HepG2 (cell line): Measurements from ENCODE around the gene CRADD. TPM values are rescaled to one million over a fixed set of nuclear protein-coding genes. Genes with fewer than 3 reads are reported as not detected.

ENCODE experiments used
- ATAC-seq: fragments of 200-7000 bp; cut with Tn5 transposase; 3 replicates; pipeline ENCODE4 v1.9.1; 2020; ENCODE audit warnings: mild to moderate bottlenecking, moderate library complexity
- BruUV-seq: library from RNA; stranded (reverse); fragments of 400-500 nt; replicated peaks from 2 replicates; lab custom pipeline; 2021; lab: Mats Ljungman, UMichigan
- CTCF ChIA-PET: fragments of 300-600 bp; formaldehyde crosslinking; extraction: SDS; loops from one replicate; lab custom pipeline; 2021; ENCODE audit warnings: low total read pairs, inconsistent platforms, low intra/inter-chr PET ratio; lab: Yijun Ruan, JAX
- POLR2A ChIA-PET: fragments of 350-600 bp; sonication (Branson Sonifier 250); formaldehyde crosslinking; loops from one replicate; lab custom pipeline; 2020; ENCODE audit warnings: antibody characterized with exemption, inconsistent platforms; lab: Yijun Ruan, JAX
- DNase-seq: peaks from one replicate; pipeline ENCODE4 v3.0.0-alpha.2; 2015; ENCODE audit warnings: low spot score
- FAIRE-seq: peaks from 3 replicates; lab custom pipeline; 2011; peaks lifted over from hg19 to GRCh38; lab: Jason Lieb, UNC
- H2AFZ ChIP-seq: one replicate; pipeline ENCODE4 v1.6.1; 2011; ENCODE audit warnings: low read length, inconsistent platforms
- H3K27ac ChIP-seq: fragments of 300-600 bp; 3 replicates; pipeline ENCODE4 v1.8.0; 2011; ENCODE audit warnings: mixed run types, mild to moderate bottlenecking, mixed read lengths, low read length, inconsistent platforms; ENCODE audit not compliant: insufficient read depth; ENCODE audit errors: extremely low read length
- H3K27me3 ChIP-seq, 2 experiments: fragments of 200-600 bp in 1 of 2; 2 replicates in 1 of 2; 3 replicates in 1 of 2; pipeline versions ENCODE4 v1.6.0 to v1.8.0; 2011; ENCODE audit warnings: low read length in 2 of 2, mild to moderate bottlenecking in 2 of 2, moderate library complexity in 2 of 2, inconsistent platforms in 1 of 2; ENCODE audit not compliant: insufficient read depth in 2 of 2, control insufficient read depth in 1 of 2
- H3K36me3 ChIP-seq, 2 experiments: fragments of 200-600 bp in 1 of 2; replicated peaks in 1 of 2; 2 replicates in 1 of 2; 3 replicates in 1 of 2; pipeline versions ENCODE4 v1.5.1 to v1.8.0; 2011; ENCODE audit warnings: low read length in 2 of 2, inconsistent platforms in 1 of 2; ENCODE audit not compliant: insufficient read depth in 2 of 2, control insufficient read depth in 1 of 2
- H3K4me1 ChIP-seq: 2 replicates; pipeline ENCODE4 v1.5.1; 2012; ENCODE audit warnings: low read length, inconsistent platforms; ENCODE audit not compliant: insufficient read depth
- H3K4me2 ChIP-seq: 2 replicates; pipeline ENCODE4 v1.6.0; 2011; ENCODE audit warnings: low read depth, low read length, inconsistent platforms
- H3K4me3 ChIP-seq, 3 experiments: fragments of 200-600 bp in 1 of 3; sonication (generic), shearing (Covaris generic) in 1 of 3; replicated peaks in 1 of 3; 2 replicates each; pipeline ENCODE4 v1.5.1; 2011 to 2016; ENCODE audit warnings: low read length in 3 of 3, inconsistent platforms in 2 of 3, low read depth in 2 of 3, mild to moderate bottlenecking in 2 of 3, control low read depth in 1 of 3, mixed read lengths in 1 of 3; ENCODE audit not compliant: insufficient read depth in 1 of 3
- H3K79me2 ChIP-seq: one replicate; pipeline ENCODE4 v1.6.1; 2011; ENCODE audit warnings: low read length, inconsistent platforms; ENCODE audit not compliant: insufficient read depth
- H3K9ac ChIP-seq: 2 replicates; pipeline ENCODE4 v1.6.0; 2011; ENCODE audit warnings: mild to moderate bottlenecking, low read depth, low read length, inconsistent platforms; ENCODE audit not compliant: insufficient read depth
- H3K9me3 ChIP-seq: 2 replicates; pipeline ENCODE4 v1.5.1; 2012; ENCODE audit warnings: mild to moderate bottlenecking, low read length
- H4K20me1 ChIP-seq: 2 replicates; pipeline ENCODE4 v1.6.0; 2011; ENCODE audit warnings: inconsistent platforms, mild to moderate bottlenecking, low read length, moderate library complexity; ENCODE audit not compliant: insufficient read depth
- CENPBD1 ChIP-seq: sonication (generic); formaldehyde crosslinking; IDR thresholded peaks from 2 replicates; pipeline ENCODE4 v1.8.0; 2022; ENCODE audit warnings: missing genetic modification reagents, low read depth, mild to moderate bottlenecking, borderline replicate concordance
- GTF3A ChIP-seq: sonication (generic); formaldehyde crosslinking; conservative IDR thresholded peaks from 2 replicates; pipeline ENCODE4 v1.4.0; 2020; ENCODE audit warnings: mild to moderate bottlenecking, missing genetic modification reagents
- KDM1A ChIP-seq: IDR thresholded peaks from 2 replicates; pipeline ENCODE4 v1.6.1; 2016; ENCODE audit warnings: missing compliant biosample characterization
- KDM5B ChIP-seq: sonication (generic); formaldehyde crosslinking; IDR thresholded peaks from 2 replicates; pipeline ENCODE4 v1.4.0; 2020; ENCODE audit warnings: missing genetic modification reagents, mild to moderate bottlenecking, borderline replicate concordance
- NFIC ChIP-seq: IDR thresholded peaks from 2 replicates; pipeline ENCODE4 v1.6.1; 2012; ENCODE audit warnings: mild to moderate bottlenecking, low read length, inconsistent platforms
- RBAK ChIP-seq: sonication (generic); formaldehyde crosslinking; IDR thresholded peaks from 2 replicates; pipeline ENCODE4 v1.5.1; 2020; ENCODE audit warnings: mild to moderate bottlenecking, missing genetic modification reagents
- THAP7 ChIP-seq: sonication (generic); formaldehyde crosslinking; IDR thresholded peaks from 2 replicates; pipeline ENCODE4 v1.8.1; 2023; ENCODE audit warnings: mild to moderate bottlenecking, missing genetic modification reagents
- ZNF205 ChIP-seq: IDR thresholded peaks from 2 replicates; pipeline ENCODE4 v1.6.1; 2018; ENCODE audit warnings: missing biosample characterization, missing genetic modification reagents
- ZNF512B ChIP-seq: sonication (generic); formaldehyde crosslinking; IDR thresholded peaks from 2 replicates; pipeline ENCODE4 v1.5.1; 2020; ENCODE audit warnings: missing genetic modification reagents, mild to moderate bottlenecking, borderline replicate concordance
- ZNF572 ChIP-seq: sonication (generic); formaldehyde crosslinking; IDR thresholded peaks from 2 replicates; pipeline ENCODE4 v1.5.1; 2020; ENCODE audit warnings: mild to moderate bottlenecking, missing genetic modification reagents
- ZNF761 ChIP-seq: sonication (generic); formaldehyde crosslinking; conservative IDR thresholded peaks from 2 replicates; pipeline ENCODE4 v1.4.0; 2020; ENCODE audit warnings: mild to moderate bottlenecking, missing genetic modification reagents
- ZNF776 ChIP-seq: sonication (generic); formaldehyde crosslinking; IDR thresholded peaks from 2 replicates; pipeline ENCODE4 v1.4.0; 2020; ENCODE audit warnings: mild to moderate bottlenecking, missing genetic modification reagents
- WGBS: methylation state at CpG from one replicate; pipeline ENCODE4 v1.1.6; 2017; ENCODE audit warnings: low lambda C conversion rate; 5-methylcytosine and 5-hydroxymethylcytosine counted together
- in situ Hi-C: cut with HindIII; loops from 2 replicates; pipeline ENCODE4 v1.10.0; 2017; ENCODE audit warnings: low pct_unique_long_range_greater_than_20kb; ENCODE audit not compliant: extremely low pct_ligation_motif_present
- intact Hi-C: fragments of 100-400 bp; cut with micrococcal nuclease; formaldehyde crosslinking; loops from one replicate; pipeline ENCODE4 v1.10.0; 2022; ENCODE audit not compliant: unreplicated experiment
- polyA plus RNA-seq, 8 experiments: library from polyadenylated mRNA; depleted of rRNA in 3 of 8; stranded (reverse) in 7 of 8; unstranded in 1 of 8; fragments of >200 nt; fragmentation: Illumina TruSeq in 4 of 8; extraction: Trizol in 4 of 8; gene quantifications; 2 replicates each; pipeline versions ENCODE4 v1.2.1 to v1.2.3, GENCODE V29; 2011 to 2016; ENCODE audit warnings: low read depth in 4 of 8, missing spikeins in 1 of 8, mixed read lengths in 1 of 8; ENCODE audit not compliant: insufficient read depth in 1 of 8
- total RNA-seq, 5 experiments: library from RNA; depleted of rRNA; stranded (reverse); fragments of >200 nt; fragmentation: Illumina TruSeq; extraction: Trizol; gene quantifications; 2 replicates each; pipeline ENCODE4 v1.2.3, GENCODE V29; 2016; ENCODE audit warnings: low read depth in 1 of 5
- TF ChIP-seq, protein P1 (sequence below): sonication (generic); formaldehyde crosslinking; IDR thresholded peaks from 2 replicates; pipeline ENCODE4 v1.4.0; 2020; ENCODE audit warnings: missing genetic modification reagents
- TF ChIP-seq, protein P2 (sequence below): sonication (generic); formaldehyde crosslinking; IDR thresholded peaks from 2 replicates; pipeline ENCODE4 v1.8.1; 2022; ENCODE audit warnings: low read depth, mild to moderate bottlenecking, missing genetic modification reagents

The CRADD gene
- total and polyA plus RNA-seq, 2 of the 13 experiments (the other 11 are each of a cell fraction or from before 2014, with no cell fraction given): 12.4 to 18.8 TPM

GRCh38 chr12:93896427-93896826, 219.3 kb downstream of the CRADD start:
- FAIRE-seq (no peak), ATAC-seq (peak; percentile 73), DNase-seq (no peak)
- intact Hi-C loops (no loop called here), in situ Hi-C loops (no loop called here)
- Histone ChIP-seq H2AFZ (no peak overlapping the region), H3K27me3 (0 out of 5 replicates have a peak, but pooled peaks cover 0 to 1% of the 10 kb centered on the region in 2 experiments), H3K4me3 (no peak overlapping the region), H4K20me1 (no peaks in the 10 kb centered on the region), H3K27ac (no peak overlapping the region), H3K9ac (no peak overlapping the region), H3K79me2 (no peaks in the 10 kb centered on the region), H3K9me3 (no peaks in the 10 kb centered on the region), H3K4me1 (no peaks in the 10 kb centered on the region), H3K4me2 (no peak overlapping the region), H3K36me3 (no peaks in the 10 kb centered on the region)
- no TSS peak for BruUV-seq
- WGBS: 8% methylated on average over 1 of the region's 1 CpG
- ChIA-PET POLR2A (no interaction called here), CTCF (no interaction called here)
- no peak for TF ChIP-seq RBAK
- TF ChIP-seq KDM1A: no peak
- TF ChIP-seq ZNF512B (CRISPR knock-in tag): no peak
- no peak for TF ChIP-seq ZNF761 (CRISPR knock-in tag)
- TF ChIP-seq NFIC: no peak
- TF ChIP-seq, protein P1, sequence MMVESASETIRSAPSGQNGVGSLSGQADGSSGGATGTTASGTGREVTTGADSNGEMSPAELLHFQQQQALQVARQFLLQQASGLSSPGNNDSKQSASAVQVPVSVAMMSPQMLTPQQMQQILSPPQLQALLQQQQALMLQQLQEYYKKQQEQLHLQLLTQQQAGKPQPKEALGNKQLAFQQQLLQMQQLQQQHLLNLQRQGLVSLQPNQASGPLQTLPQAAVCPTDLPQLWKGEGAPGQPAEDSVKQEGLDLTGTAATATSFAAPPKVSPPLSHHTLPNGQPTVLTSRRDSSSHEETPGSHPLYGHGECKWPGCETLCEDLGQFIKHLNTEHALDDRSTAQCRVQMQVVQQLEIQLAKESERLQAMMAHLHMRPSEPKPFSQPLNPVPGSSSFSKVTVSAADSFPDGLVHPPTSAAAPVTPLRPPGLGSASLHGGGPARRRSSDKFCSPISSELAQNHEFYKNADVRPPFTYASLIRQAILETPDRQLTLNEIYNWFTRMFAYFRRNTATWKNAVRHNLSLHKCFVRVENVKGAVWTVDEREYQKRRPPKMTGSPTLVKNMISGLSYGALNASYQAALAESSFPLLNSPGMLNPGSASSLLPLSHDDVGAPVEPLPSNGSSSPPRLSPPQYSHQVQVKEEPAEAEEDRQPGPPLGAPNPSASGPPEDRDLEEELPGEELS (CRISPR knock-in tag): no peak
- no peak for TF ChIP-seq ZNF776 (CRISPR knock-in tag)
- TF ChIP-seq ZNF205 (CRISPR knock-in tag): no peak
- no peak for TF ChIP-seq ZNF572 (CRISPR knock-in tag)
- no peak for TF ChIP-seq KDM5B
- TF ChIP-seq CENPBD1 (CRISPR knock-in tag): no peak
- TF ChIP-seq, protein P2, sequence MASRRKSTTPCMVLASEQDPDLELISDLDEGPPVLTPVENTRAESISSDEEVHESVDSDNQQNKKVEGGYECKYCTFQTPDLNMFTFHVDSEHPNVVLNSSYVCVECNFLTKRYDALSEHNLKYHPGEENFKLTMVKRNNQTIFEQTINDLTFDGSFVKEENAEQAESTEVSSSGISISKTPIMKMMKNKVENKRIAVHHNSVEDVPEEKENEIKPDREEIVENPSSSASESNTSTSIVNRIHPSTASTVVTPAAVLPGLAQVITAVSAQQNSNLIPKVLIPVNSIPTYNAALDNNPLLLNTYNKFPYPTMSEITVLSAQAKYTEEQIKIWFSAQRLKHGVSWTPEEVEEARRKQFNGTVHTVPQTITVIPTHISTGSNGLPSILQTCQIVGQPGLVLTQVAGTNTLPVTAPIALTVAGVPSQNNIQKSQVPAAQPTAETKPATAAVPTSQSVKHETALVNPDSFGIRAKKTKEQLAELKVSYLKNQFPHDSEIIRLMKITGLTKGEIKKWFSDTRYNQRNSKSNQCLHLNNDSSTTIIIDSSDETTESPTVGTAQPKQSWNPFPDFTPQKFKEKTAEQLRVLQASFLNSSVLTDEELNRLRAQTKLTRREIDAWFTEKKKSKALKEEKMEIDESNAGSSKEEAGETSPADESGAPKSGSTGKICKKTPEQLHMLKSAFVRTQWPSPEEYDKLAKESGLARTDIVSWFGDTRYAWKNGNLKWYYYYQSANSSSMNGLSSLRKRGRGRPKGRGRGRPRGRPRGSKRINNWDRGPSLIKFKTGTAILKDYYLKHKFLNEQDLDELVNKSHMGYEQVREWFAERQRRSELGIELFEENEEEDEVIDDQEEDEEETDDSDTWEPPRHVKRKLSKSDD (CRISPR knock-in tag): no peak
- no peak for TF ChIP-seq GTF3A (CRISPR knock-in tag)
- TF ChIP-seq THAP7 (CRISPR knock-in tag): no peak
